ENCODE measurements around the gene DNAJA2. TPM values are rescaled to one million over a fixed set of nuclear protein-coding genes. Genes with fewer than 3 reads are reported as not detected.
"Not testable (repeated sequence)": the region's sequence is repeated elsewhere in the genome, so short reads cannot be mapped to it uniquely, and the experiment has no call there.

Gene DNAJA2
- total RNA-seq, 2 experiments from 2014 or later, result 56.9 to 59.9 TPM

GRCh38 chr16:46948548-46949166 is 24.8 kb downstream of the DNAJA2 start:
- CTCF ChIA-PET, result interaction anchor here (0.8 to 1.8 kb wide), 6 partner anchors 19 to 1216 kb away, joined by 3 to 7 read pairs (median 4); partner anchors contain the start of gene DNAJA2
- intact Hi-C loops (cut with micrococcal nuclease), result loop anchor here (1.0 to 2.0 kb wide), 3 partner anchors 166 to 1208 kb away; no protein-coding TSS in a partner anchor
- peaks cover 9% of the 10 kb centered on the region for H3K4me1 Mint-ChIP-seq (ENCODE audit: low read depth)
- no peak overlapping the region for H3K4me3 Mint-ChIP-seq
- no peak overlapping the region for H3K27ac Mint-ChIP-seq
- DNase-seq, result no peak
- no peaks in the 10 kb centered on the region for H3K27me3 Mint-ChIP-seq (ENCODE audit: low read depth)
- H3K36me3 Mint-ChIP-seq (ENCODE audit: low read depth), result no peaks in the 10 kb centered on the region
- H3K9me3 Mint-ChIP-seq, result no peaks in the 10 kb centered on the region

- H3K9me3 Mint-ChIP-seq, result no peaks in the 10 kb centered on the region
- H3K4me1 Mint-ChIP-seq (ENCODE audit: low read depth), result peaks cover 14% of the 10 kb centered on the region
- DNase-seq, result peak; percentile 63
- no peak overlapping the region for H3K27ac Mint-ChIP-seq
- H3K4me3 Mint-ChIP-seq, result no peak overlapping the region
- intact Hi-C loops (cut with micrococcal nuclease), result loop anchor here (1.0 to 2.0 kb wide), 5 partner anchors 70 to 1209 kb away; no protein-coding TSS in a partner anchor
- CTCF ChIA-PET, result interaction anchor here (0.8 to 1.8 kb wide), 8 partner anchors 18 to 1217 kb away, joined by 3 to 7 read pairs (median 4); partner anchors contain the start of gene DNAJA2
- no peaks in the 10 kb centered on the region for H3K27me3 Mint-ChIP-seq (ENCODE audit: low read depth)
- H3K36me3 Mint-ChIP-seq (ENCODE audit: low read depth), result peaks cover 2% of the 10 kb centered on the region
Measured at GRCh38 chr16:46947900-46948547, 25.4 kb downstream of the DNAJA2 start.

DNA sequence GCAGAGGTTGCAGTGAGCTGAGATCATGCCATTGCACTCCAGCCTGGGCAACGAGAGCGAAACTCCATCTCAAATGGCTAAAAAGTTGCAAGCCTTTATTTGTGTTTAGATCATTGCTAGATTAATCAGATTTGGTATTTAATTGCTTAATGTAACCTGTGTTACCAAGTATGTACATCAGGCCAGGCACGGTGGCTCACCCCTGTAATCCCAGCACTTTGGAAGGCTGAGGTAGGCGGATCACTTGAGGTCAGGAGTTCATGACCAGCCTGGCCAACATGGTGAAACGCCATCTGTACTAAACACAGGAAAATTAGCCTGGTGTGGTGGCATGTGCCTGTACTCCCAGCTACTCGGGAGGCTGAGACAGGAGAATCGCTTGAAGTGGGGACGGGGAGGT is 28.8 kb downstream of the DNAJA2 start:
- H3K9me3 Mint-ChIP-seq; H3K4me3 Mint-ChIP-seq; H3K27ac Mint-ChIP-seq; H3K27me3 Mint-ChIP-seq (ENCODE audit: low read depth); DNase-seq; H3K36me3 Mint-ChIP-seq (ENCODE audit: low read depth); intact Hi-C loops (cut with micrococcal nuclease): not testable (repeated sequence)
- peaks cover 22% of the 10 kb centered on the region for H3K4me1 Mint-ChIP-seq (ENCODE audit: low read depth)
- CTCF ChIA-PET, result interaction anchor here (0.6 to 1.6 kb wide), 2 partner anchors 31 to 1213 kb away, joined by 3 read pairs; no protein-coding TSS in a partner anchor

GRCh38 chr16:46937536-46937935 is 35.9 kb downstream of the DNAJA2 start:
- Mint-ChIP-seq H3K27ac (no peak overlapping the region), H3K4me3 (no peak overlapping the region), H3K4me1 (ENCODE audit: low read depth) (peaks cover 4% of the 10 kb centered on the region), H3K36me3 (ENCODE audit: low read depth) (no peaks in the 10 kb centered on the region), H3K27me3 (ENCODE audit: low read depth) (no peaks in the 10 kb centered on the region), H3K9me3 (no peaks in the 10 kb centered on the region)
- intact Hi-C loops (cut with micrococcal nuclease), result no loop called here
- CTCF ChIA-PET, result interaction anchor here (0.6 kb wide), 1 partner anchor 240 kb away, joined by 3 read pairs; no protein-coding TSS in a partner anchor
- no peak for DNase-seq

DNA sequence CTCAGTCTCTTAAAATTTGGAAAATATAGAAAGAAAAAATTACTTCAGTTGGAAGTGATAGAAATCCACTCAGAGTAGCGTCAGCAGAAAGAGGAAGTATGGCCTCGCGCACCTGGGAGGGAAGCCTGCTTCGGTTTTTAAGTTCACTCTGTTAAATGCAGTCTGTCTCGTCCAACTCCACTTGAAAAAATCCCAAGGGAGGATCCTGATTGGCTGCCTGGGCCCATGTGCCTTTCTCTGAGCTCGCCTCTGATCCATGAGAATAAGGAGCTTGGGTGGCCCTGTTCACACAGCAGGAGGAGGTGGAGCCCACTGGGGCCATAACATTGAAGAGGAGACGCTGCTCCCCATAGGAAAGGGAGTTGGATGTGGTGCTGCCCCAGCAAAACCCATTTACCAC is 40.7 kb downstream of the DNAJA2 start:
- CTCF ChIA-PET, result interaction anchor here (0.7 to 1.6 kb wide), 2 partner anchors 79 to 1205 kb away, joined by 5 to 6 read pairs; no protein-coding TSS in a partner anchor
- intact Hi-C loops (cut with micrococcal nuclease), result no loop called here
- Mint-ChIP-seq H3K9me3 (no peaks in the 10 kb centered on the region), H3K27me3 (ENCODE audit: low read depth) (no peaks in the 10 kb centered on the region), H3K36me3 (ENCODE audit: low read depth) (peaks cover 7% of the 10 kb centered on the region), H3K27ac (no peak overlapping the region), H3K4me1 (ENCODE audit: low read depth) (no peaks in the 10 kb centered on the region), H3K4me3 (no peak overlapping the region)
- no peak for DNase-seq

DNA sequence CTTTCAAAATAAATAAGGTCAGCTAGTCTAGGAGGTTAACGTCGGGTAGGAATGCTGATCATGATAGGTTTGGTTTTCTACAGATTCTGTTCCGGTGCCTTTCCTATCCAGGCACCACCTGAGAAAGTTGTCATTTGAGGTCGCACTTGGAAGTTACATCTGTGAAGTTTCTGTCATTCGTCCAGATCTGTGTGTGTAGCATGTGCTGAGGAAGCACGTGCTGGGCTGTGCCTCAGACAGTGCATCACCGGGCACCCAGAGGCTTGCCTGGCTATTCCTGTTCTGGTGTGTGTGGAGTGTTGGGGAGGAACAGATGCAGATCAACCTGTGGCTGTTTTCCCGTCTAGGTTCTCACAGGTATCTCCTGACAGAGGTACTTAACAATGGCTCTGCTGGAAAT is 42.6 kb downstream of the DNAJA2 start:
- no peak overlapping the region for H3K27ac Mint-ChIP-seq
- CTCF ChIA-PET, result interaction anchor here (0.6 to 2.3 kb wide), 14 partner anchors 8 to 760 kb away, joined by 3 to 15 read pairs (median 4); no protein-coding TSS in a partner anchor
- no peaks in the 10 kb centered on the region for H3K27me3 Mint-ChIP-seq (ENCODE audit: low read depth)
- intact Hi-C loops (cut with micrococcal nuclease), result no loop called here
- peaks cover 7% of the 10 kb centered on the region for H3K36me3 Mint-ChIP-seq (ENCODE audit: low read depth)
- DNase-seq, result no peak
- no peak overlapping the region for H3K4me3 Mint-ChIP-seq
- no peaks in the 10 kb centered on the region for H3K9me3 Mint-ChIP-seq
- no peaks in the 10 kb centered on the region for H3K4me1 Mint-ChIP-seq (ENCODE audit: low read depth)

DNA sequence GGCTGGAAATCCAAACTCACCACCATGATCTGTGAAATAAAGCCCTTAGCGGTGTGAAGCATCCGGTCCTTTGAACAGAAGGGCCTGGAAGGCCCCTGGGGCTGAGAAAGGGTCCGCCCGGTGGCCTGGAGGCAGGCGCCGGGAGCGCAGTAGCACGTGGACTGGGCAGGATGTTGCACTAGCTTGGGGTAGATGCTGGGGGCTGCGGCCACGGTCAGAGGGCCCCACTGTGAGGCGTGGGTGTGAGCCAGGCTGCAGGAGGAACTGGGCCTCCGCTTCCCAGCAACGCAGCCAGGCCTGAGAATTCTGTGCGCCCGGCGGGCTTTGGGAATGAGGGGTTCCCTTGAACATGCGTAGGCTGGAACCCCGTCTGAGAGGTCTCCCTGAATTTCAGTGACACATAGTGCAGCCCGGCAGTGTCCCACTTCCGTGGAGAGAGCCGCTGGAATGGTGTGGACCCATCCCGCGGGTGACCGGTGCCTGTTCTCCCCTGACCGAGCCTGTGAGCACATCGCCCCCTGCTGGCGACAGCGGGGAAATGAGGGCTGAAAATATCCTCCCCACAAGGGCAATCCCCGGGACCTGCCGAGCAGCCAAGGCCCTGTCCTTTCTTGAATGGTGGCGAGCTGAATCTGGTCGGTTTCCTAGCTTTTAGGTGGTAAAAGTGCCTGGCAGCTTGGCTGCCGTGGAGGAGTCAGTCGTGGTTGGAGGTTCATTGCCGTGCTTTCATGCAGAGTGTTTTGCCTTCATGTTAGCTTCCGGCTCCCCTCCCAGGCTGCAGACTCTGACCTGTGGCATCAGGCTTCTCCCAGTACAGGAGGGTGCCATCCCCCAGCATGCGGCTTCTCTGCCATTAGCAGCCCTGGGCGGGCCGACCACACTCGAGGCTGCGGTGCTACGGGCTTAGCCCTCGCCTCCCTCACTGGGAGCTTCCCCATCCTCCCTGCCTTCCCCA is 43.8 kb downstream of the DNAJA2 start:
- CTCF ChIA-PET, result interaction anchor here (0.6 to 2.3 kb wide), 31 partner anchors 9 to 717 kb away, joined by 3 to 15 read pairs (median 4); partner anchors contain the start of gene GPT2
- intact Hi-C loops (cut with micrococcal nuclease), result loop anchor here (1.0 kb wide), 5 partner anchors 43 to 375 kb away; partner anchors contain the start of gene GPT2
- peak; percentile 77 for DNase-seq
- H3K27ac Mint-ChIP-seq, result no peak overlapping the region
- no peaks in the 10 kb centered on the region for H3K9me3 Mint-ChIP-seq
- H3K4me3 Mint-ChIP-seq, result no peak overlapping the region
- H3K27me3 Mint-ChIP-seq (ENCODE audit: low read depth), result no peaks in the 10 kb centered on the region
- H3K36me3 Mint-ChIP-seq (ENCODE audit: low read depth), result peaks cover 7% of the 10 kb centered on the region
- H3K4me1 Mint-ChIP-seq (ENCODE audit: low read depth), result no peaks in the 10 kb centered on the region

GRCh38 chr16:46928811-46929210 is 44.7 kb downstream of the DNAJA2 start:
- CTCF ChIA-PET, result interaction anchor here (0.6 to 2.0 kb wide), 10 partner anchors 11 to 251 kb away, joined by 3 to 8 read pairs (median 4); no protein-coding TSS in a partner anchor

DNA sequence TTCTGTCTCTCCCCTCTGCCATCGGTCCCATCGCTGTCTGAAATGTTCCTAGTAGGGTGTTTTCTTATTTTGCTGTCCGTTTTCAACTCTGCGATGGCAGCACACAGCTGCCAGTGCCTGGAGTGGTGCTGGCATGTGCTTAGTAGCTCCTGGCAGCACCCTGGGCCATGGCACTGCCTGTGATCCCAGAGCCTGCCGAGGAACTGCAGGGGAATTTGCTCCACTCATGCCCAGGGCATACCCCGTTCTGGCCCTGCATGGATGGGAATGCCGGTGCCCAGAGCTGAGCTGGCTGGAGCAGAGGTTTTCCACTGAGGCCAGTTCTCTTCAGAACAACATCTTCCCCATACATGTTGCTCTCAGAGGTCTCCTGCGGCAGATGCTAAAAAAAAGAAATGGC is 46.2 kb downstream of the DNAJA2 start:
- Mint-ChIP-seq H3K4me3 (no peak overlapping the region), H3K36me3 (ENCODE audit: low read depth) (peaks cover 10% of the 10 kb centered on the region), H3K4me1 (ENCODE audit: low read depth) (no peaks in the 10 kb centered on the region), H3K9me3 (no peaks in the 10 kb centered on the region), H3K27ac (no peak overlapping the region), H3K27me3 (ENCODE audit: low read depth) (no peaks in the 10 kb centered on the region)
- intact Hi-C loops (cut with micrococcal nuclease), result no loop called here
- no peak for DNase-seq
- CTCF ChIA-PET, result interaction anchor here (1.0 to 1.8 kb wide), 4 partner anchors 57 to 75 kb away, joined by 3 to 6 read pairs (median 4); no protein-coding TSS in a partner anchor

More at GRCh38 chr16:46928811-46929210, 44.7 kb downstream of the DNAJA2 start:
- no peaks in the 10 kb centered on the region for H3K27me3 Mint-ChIP-seq (ENCODE audit: low read depth)
- intact Hi-C loops (cut with micrococcal nuclease), result loop anchor here (1.0 kb wide), 5 partner anchors 43 to 375 kb away; partner anchors contain the start of gene GPT2
- DNase-seq, result no peak
- no peaks in the 10 kb centered on the region for H3K9me3 Mint-ChIP-seq
- no peaks in the 10 kb centered on the region for H3K4me1 Mint-ChIP-seq (ENCODE audit: low read depth)
- H3K4me3 Mint-ChIP-seq, result no peak overlapping the region
- peaks cover 7% of the 10 kb centered on the region for H3K36me3 Mint-ChIP-seq (ENCODE audit: low read depth)
- H3K27ac Mint-ChIP-seq, result no peak overlapping the region

DNA sequence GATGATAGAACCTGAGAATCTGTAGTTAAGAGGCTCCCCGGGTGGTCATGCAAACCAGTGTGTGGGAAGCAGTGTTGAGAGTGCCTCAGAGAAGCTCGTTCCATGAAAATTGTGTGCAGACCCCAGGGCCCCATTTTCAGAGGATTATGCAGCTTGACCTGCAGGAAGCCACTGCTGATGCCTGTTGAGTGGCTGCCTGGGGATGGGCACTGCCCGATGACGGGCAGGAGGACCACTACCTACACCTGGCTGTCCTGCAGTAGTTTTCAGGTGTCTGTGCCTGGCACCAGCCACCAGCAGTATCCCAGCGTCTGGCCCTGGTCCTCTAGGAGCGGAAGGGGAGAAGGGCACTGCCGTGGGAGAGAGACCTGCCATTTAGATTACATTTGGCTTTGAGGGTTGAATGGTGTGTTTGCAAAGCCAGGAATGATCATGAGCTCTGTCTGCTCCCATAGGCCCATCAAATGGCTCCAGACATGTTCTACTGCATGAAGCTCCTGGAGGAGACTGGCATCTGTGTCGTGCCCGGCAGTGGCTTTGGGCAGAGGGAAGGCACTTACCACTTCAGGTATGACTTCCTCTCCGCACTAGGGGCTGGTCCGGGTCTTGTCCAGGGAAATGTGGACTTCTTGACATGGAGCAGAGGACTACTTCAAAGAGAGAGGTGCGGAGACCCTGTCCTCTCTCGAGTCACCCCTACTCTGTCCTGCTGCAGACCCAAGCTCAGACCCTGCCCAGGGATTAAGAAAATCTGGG is 46.8 kb downstream of the DNAJA2 start:
- intact Hi-C loops (cut with micrococcal nuclease), result no loop called here
- Mint-ChIP-seq H3K27me3 (ENCODE audit: low read depth) (no peaks in the 10 kb centered on the region), H3K4me1 (ENCODE audit: low read depth) (no peaks in the 10 kb centered on the region), H3K36me3 (ENCODE audit: low read depth) (peaks cover 12% of the 10 kb centered on the region), H3K27ac (no peak overlapping the region), H3K9me3 (no peaks in the 10 kb centered on the region), H3K4me3 (no peak overlapping the region)
- CTCF ChIA-PET, result interaction anchor here (0.6 to 1.4 kb wide), 7 partner anchors 63 to 373 kb away, joined by 3 to 7 read pairs (median 3); no protein-coding TSS in a partner anchor
- DNase-seq, result no peak

GRCh38 chr16:46924402-46924801 is 49.1 kb downstream of the DNAJA2 start:
- H3K27me3 Mint-ChIP-seq (ENCODE audit: low read depth), result no peaks in the 10 kb centered on the region
- H3K36me3 Mint-ChIP-seq (ENCODE audit: low read depth), result peaks cover 16% of the 10 kb centered on the region
- intact Hi-C loops (cut with micrococcal nuclease), result no loop called here
- no peaks in the 10 kb centered on the region for H3K4me1 Mint-ChIP-seq (ENCODE audit: low read depth)
- no peaks in the 10 kb centered on the region for H3K9me3 Mint-ChIP-seq
- DNase-seq, result no peak
- no peak overlapping the region for H3K27ac Mint-ChIP-seq
- CTCF ChIA-PET, result no interaction called here
- no peak overlapping the region for H3K4me3 Mint-ChIP-seq

All from activated naive CD4-positive, alpha-beta T cell treated with anti-CD3 and anti-CD28 coated beads for 36 hours (primary cell).